ENCODE data around the gene ALAS1. TPM values are rescaled to one million over a fixed set of nuclear protein-coding genes. Genes with fewer than 3 reads are reported as not detected.

ALAS1 gene
- total and polyA plus RNA-seq, 2 experiments from 2014 or later, result 17.8 to 42.8 TPM

- peaks cover 12% of the 10 kb centered on the region for H3K79me2 ChIP-seq (replicated peaks; ENCODE audit: insufficient read depth)
- no peaks in the 10 kb centered on the region for H3K9me2 ChIP-seq (ENCODE audit: insufficient read depth)
- peaks cover 4% of the 10 kb centered on the region; the same call in 1 of the 3 replicates for H3K9me3 Mint-ChIP-seq
- H3K36me3 ChIP-seq (ENCODE audit: insufficient read depth), result peaks cover 27% of the 10 kb centered on the region
- H3K4me1 ChIP-seq (ENCODE audit: insufficient read depth), result peaks cover 10% of the 10 kb centered on the region
- H3K4me2 ChIP-seq, result peak overlapping the region; percentile 100
- peaks cover 9% of the 10 kb centered on the region; the same call in 1 of the 2 replicates for H3F3A ChIP-seq (replicated peaks; ENCODE audit: low read depth)
- no peaks in the 10 kb centered on the region for H3K27me3 ChIP-seq (ENCODE audit: insufficient read depth)
- H2AFZ ChIP-seq, result no peak overlapping the region
- H3K4me1 Mint-ChIP-seq, result peaks cover 14% of the 10 kb centered on the region
- H3K27ac Mint-ChIP-seq, result no peak overlapping the region
- H3K27ac ChIP-seq (ENCODE audit: low read depth), result no peak overlapping the region
- peaks cover 19% of the 10 kb centered on the region for H3K27me3 Mint-ChIP-seq (ENCODE audit: insufficient read depth, low read depth, poor library complexity)
- DNase-seq (ENCODE audit: low spot score), result no peak
- H4K20me1 ChIP-seq (replicated peaks; ENCODE audit: insufficient read depth), result peaks cover 10% of the 10 kb centered on the region; the same call in 1 of the 2 replicates
- peaks cover 19% of the 10 kb centered on the region for H3K36me3 Mint-ChIP-seq (ENCODE audit: low read depth)
- peak overlapping the region; percentile 98; the same call in 2 of the 3 replicates for H3K4me3 Mint-ChIP-seq
- H3K4me3 ChIP-seq, result peak overlapping the region; percentile 95; the same call in 1 of the 2 replicates
- TF ChIP-seq JUNB (IDR thresholded peaks at IDR 0.05; ENCODE audit: unreplicated experiment) (no peak), ZNF462 (CRISPR knock-in tag; IDR thresholded peaks at IDR 0.05) (no peak)
- no peak for ATAC-seq
Measured at GRCh38 chr3:52196977-52197376, 983 bp upstream of the ALAS1 start.

- H3K36me3 Mint-ChIP-seq (ENCODE audit: low read depth), result peaks cover 24% of the 10 kb centered on the region
Measured at GRCh38 chr3:52197499-52197841, 490 bp upstream of the ALAS1 start.

More at GRCh38 chr3:52197499-52197841, 490 bp upstream of the ALAS1 start:
- Histone ChIP-seq H3K79me2 (replicated peaks; ENCODE audit: insufficient read depth) (peaks cover 12% of the 10 kb centered on the region), H3K27ac (ENCODE audit: low read depth) (peak overlapping the region; percentile 86; the same call in 1 of the 2 replicates), H3K9me2 (ENCODE audit: insufficient read depth) (no peaks in the 10 kb centered on the region), H3K4me1 (ENCODE audit: insufficient read depth) (peaks cover 10% of the 10 kb centered on the region), H2AFZ (peak overlapping the region; percentile 99), H3K4me3 (peak overlapping the region; percentile 95), H3F3A (replicated peaks; ENCODE audit: low read depth) (peaks cover 9% of the 10 kb centered on the region; the same call in 1 of the 2 replicates), H3K4me2 (peak overlapping the region; percentile 100), H3K36me3 (ENCODE audit: insufficient read depth) (peaks cover 31% of the 10 kb centered on the region), H4K20me1 (replicated peaks; ENCODE audit: insufficient read depth) (peaks cover 10% of the 10 kb centered on the region; the same call in 1 of the 2 replicates), H3K27me3 (ENCODE audit: insufficient read depth) (no peaks in the 10 kb centered on the region)
- Mint-ChIP-seq H3K4me3 (peak overlapping the region; percentile 98), H3K4me1 (peaks cover 14% of the 10 kb centered on the region), H3K9me3 (peaks cover 4% of the 10 kb centered on the region; the same call in 1 of the 3 replicates), H3K27me3 (ENCODE audit: insufficient read depth, low read depth, poor library complexity) (peaks cover 17% of the 10 kb centered on the region), H3K27ac (no peak overlapping the region; the same call in 1 of the 2 replicates)
- TF ChIP-seq CTCF (conservative IDR thresholded peaks at IDR 0.05; ENCODE audit: low read depth in 2 of 2) (no peak; a peak in 1 of 4 replicates), REST (IDR thresholded peaks at IDR 0.05; ENCODE audit: unreplicated experiment) (no peak), ZNF114 (CRISPR knock-in tag; IDR thresholded peaks at IDR 0.05) (no peak), STAT1 (IDR thresholded peaks at IDR 0.05; ENCODE audit: unreplicated experiment) (no peak), NANOG (IDR thresholded peaks at IDR 0.05; ENCODE audit: borderline replicate concordance) (no peak), ETS1 (IDR thresholded peaks at IDR 0.05) (no peak)
- ATAC-seq (peak; percentile 39), DNase-seq (ENCODE audit: low spot score) (no peak)

All from GM23338 (cell line).